Spinal cord (tissue), 10 donors: Measurements from ENCODE around the gene KATNIP. TPM values are rescaled to one million over a fixed set of nuclear protein-coding genes. Genes with fewer than 3 reads are reported as not detected.
A peak's percentile ranks its signal among the peaks of the same experiment; 100 is the strongest.

Experiments
- DNase-seq, 6 donors: peaks; one replicate each; pipeline versions ENCODE4 v3.0.0 to v3.0.0-alpha.2; 2013 to 2015; ENCODE audit warnings: low spot score in 6 of 6, low read depth in 4 of 6
- H3K27ac ChIP-seq: one replicate; pipeline ENCODE4 v1.5.1; 2013; ENCODE audit warnings: low read depth, low read length, control low read depth
- H3K27me3 ChIP-seq: one replicate; pipeline ENCODE4 v1.6.1; 2013; ENCODE audit warnings: low read length; ENCODE audit not compliant: control insufficient read depth, insufficient read depth
- H3K36me3 ChIP-seq: one replicate; pipeline ENCODE4 v1.6.1; 2013; ENCODE audit warnings: low read length; ENCODE audit not compliant: control insufficient read depth, insufficient read depth
- H3K4me1 ChIP-seq: one replicate; pipeline ENCODE4 v1.6.1; 2013; ENCODE audit warnings: low read length; ENCODE audit not compliant: control insufficient read depth, insufficient read depth
- H3K4me3 ChIP-seq: one replicate; pipeline ENCODE4 v1.5.1; 2013; ENCODE audit warnings: low read depth, low read length, control low read depth
- H3K9me3 ChIP-seq: one replicate; pipeline ENCODE4 v1.6.1; 2013; ENCODE audit warnings: low read length; ENCODE audit not compliant: control insufficient read depth, insufficient read depth
- WGBS: methylation state at CpG from one replicate; pipeline ENCODE4 v1.1.5; 2013; ENCODE audit warnings: missing lambda C conversion rate; ENCODE audit not compliant: insufficient coverage; 5-methylcytosine and 5-hydroxymethylcytosine counted together
- polyA plus RNA-seq, 2 donors: library from polyadenylated mRNA; unstranded; fragments of 120-200 nt; gene quantifications; one replicate each; pipeline ENCODE4 v1.2.1, GENCODE V29; 2013; ENCODE audit not compliant: insufficient read length in 2 of 2
- total RNA-seq, 2 donors: library from RNA; depleted of rRNA in 1 of 2; stranded (reverse); fragments of 120-200 nt in 1 of 2; fragments of >200 nt in 1 of 2; gene quantifications; one replicate each; pipeline versions ENCODE4 v1.2.3 to v1.2.4, GENCODE V29; 2013 to 2014
- donor health status: healthy.

The KATNIP gene
- total and polyA plus RNA-seq, 4 donors, result 17.7 to 26.2 (median 19.4) TPM

GRCh38 chr16:27515874-27516353, 34.0 kb upstream of the KATNIP start:
- WGBS, result 90% methylated on average over 6 of the region's 9 CpGs

GRCh38 chr16:27516365-27516764, 33.6 kb upstream of the KATNIP start:
- Histone ChIP-seq H3K4me1 (peaks cover 16% of the 10 kb centered on the region), H3K4me3 (no peak overlapping the region), H3K36me3 (peaks cover 73% of the 10 kb centered on the region), H3K9me3 (no peaks in the 10 kb centered on the region), H3K27me3 (no peaks in the 10 kb centered on the region), H3K27ac (no peak overlapping the region)
- 88% methylated on average over 7 of the region's 11 CpGs for WGBS
- DNase-seq, result no peak

More at GRCh38 chr16:27515874-27516353, 34.0 kb upstream of the KATNIP start:
- H3K27me3 ChIP-seq, result no peaks in the 10 kb centered on the region
- H3K4me3 ChIP-seq, result no peak overlapping the region
- DNase-seq, result no peak
- H3K9me3 ChIP-seq, result no peaks in the 10 kb centered on the region
- H3K4me1 ChIP-seq, result peaks cover 12% of the 10 kb centered on the region
- no peak overlapping the region for H3K27ac ChIP-seq
- H3K36me3 ChIP-seq, result peaks cover 73% of the 10 kb centered on the region

DNA sequence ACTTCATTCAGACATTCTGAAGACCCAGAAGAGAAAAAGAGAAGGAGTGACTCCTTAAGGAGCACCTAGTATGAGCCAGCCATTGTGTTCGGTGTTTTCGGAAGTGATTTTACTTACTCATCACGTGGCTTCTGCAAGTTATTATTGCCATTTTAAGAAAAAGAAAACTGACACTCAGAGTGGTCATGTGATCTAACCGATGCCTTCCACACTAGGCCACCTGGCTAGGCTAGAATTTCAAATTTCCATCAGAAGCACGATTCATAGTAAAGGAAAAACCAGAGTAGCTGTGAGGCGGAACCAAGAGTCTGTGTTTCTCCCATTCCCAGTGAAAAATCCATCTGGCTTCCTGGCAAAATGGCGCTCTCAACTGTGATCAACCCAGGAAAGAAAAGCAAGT, 32.3 kb upstream of the KATNIP start:
- Histone ChIP-seq H3K36me3 (peaks cover 67% of the 10 kb centered on the region), H3K27ac (no peak overlapping the region)

DNA sequence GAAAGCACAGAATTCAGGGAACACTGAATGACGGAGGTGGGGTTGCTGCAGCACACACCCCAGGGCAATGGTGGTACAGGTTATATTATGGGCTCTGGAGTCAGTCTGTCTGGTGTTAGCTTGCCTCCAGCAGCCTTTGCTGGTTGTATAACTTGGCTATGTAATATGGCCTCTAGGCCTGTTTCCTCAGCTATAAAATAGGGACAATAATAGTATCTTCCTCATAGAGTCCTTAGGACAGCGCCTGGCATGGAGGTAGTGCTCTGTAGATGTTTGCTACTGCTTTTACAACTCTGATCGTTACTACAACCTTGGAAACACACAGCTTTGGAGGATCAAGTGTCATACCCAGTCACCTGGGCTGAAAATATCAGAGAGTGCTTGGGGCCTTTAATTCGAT, 31.7 kb upstream of the KATNIP start:
- DNase-seq, result no peak
- H3K27me3 ChIP-seq, result no peaks in the 10 kb centered on the region
- H3K4me3 ChIP-seq, result no peak overlapping the region
- H3K36me3 ChIP-seq, result peaks cover 64% of the 10 kb centered on the region
- no peaks in the 10 kb centered on the region for H3K9me3 ChIP-seq
- peaks cover 15% of the 10 kb centered on the region for H3K4me1 ChIP-seq
- WGBS, result 100% methylated on average over 1 of the region's 4 CpGs
- H3K27ac ChIP-seq, result no peak overlapping the region

More for the DNA sequence above, 32.3 kb upstream of the KATNIP start:
- no peaks in the 10 kb centered on the region for H3K9me3 ChIP-seq
- no peak overlapping the region for H3K4me3 ChIP-seq
- H3K27me3 ChIP-seq, result no peaks in the 10 kb centered on the region
- WGBS, result 95% methylated on average over 2 of the region's 7 CpGs
- H3K4me1 ChIP-seq, result peaks cover 15% of the 10 kb centered on the region
- no peak for DNase-seq

- Histone ChIP-seq H3K36me3 (peaks cover 57% of the 10 kb centered on the region), H3K9me3 (no peaks in the 10 kb centered on the region), H3K27ac (no peak overlapping the region)
These were observed 28.8 kb upstream of the KATNIP start for GRCh38 chr16:27520982-27521673.

GRCh38 chr16:27522173-27522707, 27.7 kb upstream of the KATNIP start:
- Histone ChIP-seq H3K4me3 (no peak overlapping the region), H3K9me3 (no peaks in the 10 kb centered on the region), H3K4me1 (peaks cover 8% of the 10 kb centered on the region), H3K36me3 (peaks cover 58% of the 10 kb centered on the region), H3K27me3 (no peaks in the 10 kb centered on the region), H3K27ac (no peak overlapping the region)
- no peak for DNase-seq
- WGBS, result 100% methylated on average over 1 of the region's 6 CpGs

More at GRCh38 chr16:27520982-27521673, 28.8 kb upstream of the KATNIP start:
- no peak overlapping the region for H3K4me3 ChIP-seq
- H3K27me3 ChIP-seq, result no peaks in the 10 kb centered on the region
- peak in 1 of 6 donors; percentile 29 for DNase-seq
- peaks cover 9% of the 10 kb centered on the region for H3K4me1 ChIP-seq
- 76% methylated on average over 16 of the region's 16 CpGs for WGBS

DNA sequence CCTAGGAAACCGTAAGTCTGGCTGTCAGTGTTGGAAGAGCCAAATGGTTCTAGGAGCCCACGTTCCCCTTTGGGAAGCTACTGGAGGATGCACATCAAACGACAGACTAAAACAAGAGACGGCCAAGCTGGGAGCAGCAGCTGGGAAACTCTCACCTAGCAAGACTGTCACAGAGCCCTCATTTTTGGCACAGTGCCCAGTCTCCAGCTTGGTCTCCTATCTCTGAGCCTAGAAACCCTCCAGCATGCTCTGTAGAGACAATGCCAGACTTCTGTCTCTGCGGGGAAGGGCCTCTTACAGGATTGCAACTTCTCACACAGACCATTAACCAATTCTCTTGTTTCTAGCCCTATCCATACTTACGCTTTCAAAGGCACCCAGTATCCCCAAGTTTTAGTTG, 23.8 kb upstream of the KATNIP start:
- no peaks in the 10 kb centered on the region for H3K9me3 ChIP-seq
- WGBS, result 67% methylated on average over 6 of the region's 6 CpGs
- H3K4me3 ChIP-seq, result no peak overlapping the region
- H3K4me1 ChIP-seq, result peaks cover 23% of the 10 kb centered on the region
- H3K27me3 ChIP-seq, result no peaks in the 10 kb centered on the region
- no peak overlapping the region for H3K27ac ChIP-seq
- H3K36me3 ChIP-seq, result peaks cover 61% of the 10 kb centered on the region
- peak in 2 of 6 donors; percentile 60 to 77 for DNase-seq

DNA sequence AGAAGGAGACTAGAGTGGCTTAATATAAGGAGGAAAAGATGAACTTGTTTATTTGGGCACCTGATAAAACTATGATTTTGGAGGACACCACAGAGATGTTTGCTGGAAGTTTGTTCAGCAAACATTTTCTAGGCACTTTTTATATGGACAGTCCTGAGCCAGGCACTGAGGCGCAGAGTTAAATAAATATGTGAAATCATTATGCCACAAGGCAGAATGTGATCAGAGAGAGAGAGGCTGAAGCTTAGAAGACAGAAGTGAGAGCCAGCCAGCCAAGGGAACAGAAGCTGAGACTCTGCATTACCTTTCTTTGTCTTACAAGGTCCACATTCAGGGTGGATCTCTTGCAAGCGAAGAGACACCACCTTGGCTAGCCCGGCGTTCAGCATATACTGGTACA, 21.6 kb upstream of the KATNIP start:
- 93% methylated on average over 4 of the region's 4 CpGs for WGBS

DNA sequence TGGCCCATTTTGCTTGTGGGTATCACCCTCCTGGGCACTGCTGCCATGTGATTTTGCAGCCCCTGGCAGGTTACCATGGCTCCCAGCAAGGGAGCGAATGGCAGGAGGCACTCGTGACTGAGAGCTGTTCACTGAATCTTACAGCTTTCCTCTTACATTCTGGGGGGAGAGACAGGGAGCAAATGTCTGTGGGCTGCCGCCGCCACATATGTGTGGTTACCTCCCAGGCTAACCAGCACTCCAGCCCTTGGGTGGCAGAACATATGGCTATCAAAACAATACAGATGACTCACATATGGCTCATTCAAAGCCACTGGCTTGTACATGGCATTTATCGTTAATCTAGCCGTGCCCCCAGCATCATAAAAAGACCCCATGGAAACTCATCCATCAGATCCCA, 20.0 kb upstream of the KATNIP start:
- no peaks in the 10 kb centered on the region for H3K9me3 ChIP-seq
- H3K27me3 ChIP-seq, result no peaks in the 10 kb centered on the region
- DNase-seq, result peak in 2 of 6 donors; percentile 85 to 88
- 53% methylated on average over 4 of the region's 6 CpGs for WGBS
- no peak overlapping the region for H3K27ac ChIP-seq
- peaks cover 20% of the 10 kb centered on the region for H3K4me1 ChIP-seq
- H3K4me3 ChIP-seq, result no peak overlapping the region
- peaks cover 71% of the 10 kb centered on the region for H3K36me3 ChIP-seq

More for the DNA sequence above, 21.6 kb upstream of the KATNIP start:
- peaks cover 20% of the 10 kb centered on the region for H3K4me1 ChIP-seq
- DNase-seq, result no peak
- no peaks in the 10 kb centered on the region for H3K27me3 ChIP-seq
- H3K27ac ChIP-seq, result no peak overlapping the region
- H3K9me3 ChIP-seq, result no peaks in the 10 kb centered on the region
- H3K36me3 ChIP-seq, result peaks cover 71% of the 10 kb centered on the region
- H3K4me3 ChIP-seq, result no peak overlapping the region

DNA sequence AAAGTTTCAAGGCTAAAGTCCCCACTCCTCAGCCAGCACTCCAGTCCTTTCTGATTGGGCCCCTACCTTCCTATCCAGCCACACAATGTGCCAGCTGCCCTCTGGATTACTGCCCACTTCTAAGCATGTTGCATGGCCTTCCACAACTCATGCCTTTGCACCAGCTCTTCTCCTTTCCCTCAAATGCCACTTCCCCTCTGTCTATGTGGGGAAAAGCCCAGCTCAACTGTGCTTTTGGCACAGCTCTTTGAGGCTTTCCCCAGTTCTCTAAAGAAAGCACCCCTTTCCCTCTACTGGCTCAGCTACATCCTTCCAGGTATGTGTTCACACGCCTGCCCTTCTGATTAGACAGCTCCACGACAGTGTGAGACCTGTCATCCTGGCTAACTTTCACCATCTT, 18.8 kb upstream of the KATNIP start:
- no peak overlapping the region for H3K4me3 ChIP-seq
- peaks cover 71% of the 10 kb centered on the region for H3K36me3 ChIP-seq
- no peak for DNase-seq
- WGBS, result 94% methylated on average over 2 of the region's 2 CpGs
- no peaks in the 10 kb centered on the region for H3K27me3 ChIP-seq
- peaks cover 20% of the 10 kb centered on the region for H3K4me1 ChIP-seq
- H3K9me3 ChIP-seq, result no peaks in the 10 kb centered on the region
- no peak overlapping the region for H3K27ac ChIP-seq
